ENCODE data around the gene MMP11. TPM values are rescaled to one million over a fixed set of nuclear protein-coding genes. Genes with fewer than 3 reads are reported as not detected.
A peak's percentile ranks its signal among the peaks of the same experiment; 100 is the strongest.

The MMP11 gene
- total and polyA plus RNA-seq, 4 donors: 0.33 to 33.7 (median 0.61) TPM

DNA sequence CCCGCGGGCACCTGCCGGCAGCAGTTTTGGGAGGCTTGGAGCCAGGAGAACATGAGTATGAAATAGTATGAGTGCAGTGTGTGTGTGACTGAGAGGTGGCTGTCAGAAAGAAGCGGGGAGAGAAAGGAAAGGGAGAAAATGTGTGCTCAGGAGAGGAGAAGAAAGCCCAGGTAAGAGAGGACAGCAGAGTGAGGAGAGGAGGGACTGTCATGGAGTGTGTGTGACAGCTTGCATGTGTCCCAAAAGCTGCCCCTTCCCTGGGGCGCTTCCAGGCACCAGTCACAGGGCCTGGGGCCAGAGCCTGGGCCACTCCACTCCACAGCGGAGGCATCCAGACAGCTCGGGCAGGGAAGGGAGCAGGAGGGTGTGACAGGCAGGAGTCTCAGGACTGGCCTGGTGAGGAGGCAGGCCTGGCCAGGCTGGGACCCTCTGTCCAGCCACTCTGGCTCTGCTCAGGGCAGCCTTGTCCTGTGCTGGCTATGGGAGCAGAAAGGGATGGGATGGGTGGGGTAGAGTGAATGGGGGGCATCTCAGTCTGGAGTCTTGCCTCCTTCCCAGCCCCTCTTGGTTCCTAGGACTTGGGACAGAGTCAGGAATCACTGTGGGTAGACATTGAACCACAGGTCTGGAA is 949 bp downstream of the MMP11 start:
- peaks cover 0 to 24% (median 15%) of the 10 kb centered on the region in 4 donors for H3K4me1 ChIP-seq (ENCODE audit: control insufficient read depth in 4 of 4, insufficient read depth in 4 of 4, low read length in 3 of 4)
- no peaks in the 10 kb centered on the region for H3K27me3 ChIP-seq (ENCODE audit: control insufficient read depth in 4 of 4, insufficient read depth in 4 of 4, low read length in 3 of 4)
- H3K9me3 ChIP-seq (ENCODE audit: control insufficient read depth in 4 of 4, low read length in 3 of 4): no peaks in the 10 kb centered on the region
- H3K36me3 ChIP-seq (ENCODE audit: control insufficient read depth in 4 of 4, insufficient read depth in 3 of 4, low read depth in 1 of 4, low read length in 3 of 4): no peaks in the 10 kb centered on the region
- DNase-seq (ENCODE audit: low spot score): no peak
- TF ChIP-seq FOXA2 (IDR thresholded peaks at IDR 0.05): no peak
- no peak for TF ChIP-seq NR2F2 (IDR thresholded peaks at IDR 0.05)
- TF ChIP-seq YY1 (IDR thresholded peaks at IDR 0.05): no peak
- 78% methylated on average over 7 of the region's 7 CpGs for WGBS
- no peak overlapping the region for H3K27ac ChIP-seq (ENCODE audit: low read depth in 1 of 2, low read length in 2 of 2)
- H3K4me3 ChIP-seq (ENCODE audit: low read depth in 1 of 3, low read length in 3 of 3): no peak overlapping the region
- no peak overlapping the region for H3K9ac ChIP-seq (ENCODE audit: low read depth in 1 of 2, low read length in 2 of 2)

GRCh38 chr22:23774114-23774921 is 1.7 kb downstream of the MMP11 start:
- Histone ChIP-seq H3K36me3 (ENCODE audit: control insufficient read depth in 4 of 4, insufficient read depth in 3 of 4, low read depth in 1 of 4, low read length in 3 of 4) (no peaks in the 10 kb centered on the region), H3K9ac (ENCODE audit: low read depth in 1 of 2, low read length in 2 of 2) (no peak overlapping the region), H3K4me1 (ENCODE audit: control insufficient read depth in 4 of 4, insufficient read depth in 4 of 4, low read length in 3 of 4) (peaks cover 0 to 23% (median 14%) of the 10 kb centered on the region in 4 donors), H3K27me3 (ENCODE audit: control insufficient read depth in 4 of 4, insufficient read depth in 4 of 4, low read length in 3 of 4) (no peaks in the 10 kb centered on the region), H3K4me3 (ENCODE audit: low read depth in 1 of 3, low read length in 3 of 3) (no peak overlapping the region), H3K9me3 (ENCODE audit: control insufficient read depth in 4 of 4, low read length in 3 of 4) (no peaks in the 10 kb centered on the region), H3K27ac (ENCODE audit: low read depth in 1 of 2, low read length in 2 of 2) (no peak overlapping the region)
- TF ChIP-seq ATF3 (IDR thresholded peaks at IDR 0.05): no peak
- TF ChIP-seq, protein P1, sequence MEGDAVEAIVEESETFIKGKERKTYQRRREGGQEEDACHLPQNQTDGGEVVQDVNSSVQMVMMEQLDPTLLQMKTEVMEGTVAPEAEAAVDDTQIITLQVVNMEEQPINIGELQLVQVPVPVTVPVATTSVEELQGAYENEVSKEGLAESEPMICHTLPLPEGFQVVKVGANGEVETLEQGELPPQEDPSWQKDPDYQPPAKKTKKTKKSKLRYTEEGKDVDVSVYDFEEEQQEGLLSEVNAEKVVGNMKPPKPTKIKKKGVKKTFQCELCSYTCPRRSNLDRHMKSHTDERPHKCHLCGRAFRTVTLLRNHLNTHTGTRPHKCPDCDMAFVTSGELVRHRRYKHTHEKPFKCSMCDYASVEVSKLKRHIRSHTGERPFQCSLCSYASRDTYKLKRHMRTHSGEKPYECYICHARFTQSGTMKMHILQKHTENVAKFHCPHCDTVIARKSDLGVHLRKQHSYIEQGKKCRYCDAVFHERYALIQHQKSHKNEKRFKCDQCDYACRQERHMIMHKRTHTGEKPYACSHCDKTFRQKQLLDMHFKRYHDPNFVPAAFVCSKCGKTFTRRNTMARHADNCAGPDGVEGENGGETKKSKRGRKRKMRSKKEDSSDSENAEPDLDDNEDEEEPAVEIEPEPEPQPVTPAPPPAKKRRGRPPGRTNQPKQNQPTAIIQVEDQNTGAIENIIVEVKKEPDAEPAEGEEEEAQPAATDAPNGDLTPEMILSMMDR (IDR thresholded peaks at IDR 0.05; ENCODE audit: low read depth, low read length, missing input control): no peak
- TF ChIP-seq RXRA (IDR thresholded peaks at IDR 0.05): peak in 1 of 2 donors; percentile 25
- no peak for TF ChIP-seq ZBTB33 (IDR thresholded peaks at IDR 0.05)
- DNase-seq (ENCODE audit: low spot score): peak; percentile 68
- WGBS: 57% methylated on average over 12 of the region's 12 CpGs

DNA sequence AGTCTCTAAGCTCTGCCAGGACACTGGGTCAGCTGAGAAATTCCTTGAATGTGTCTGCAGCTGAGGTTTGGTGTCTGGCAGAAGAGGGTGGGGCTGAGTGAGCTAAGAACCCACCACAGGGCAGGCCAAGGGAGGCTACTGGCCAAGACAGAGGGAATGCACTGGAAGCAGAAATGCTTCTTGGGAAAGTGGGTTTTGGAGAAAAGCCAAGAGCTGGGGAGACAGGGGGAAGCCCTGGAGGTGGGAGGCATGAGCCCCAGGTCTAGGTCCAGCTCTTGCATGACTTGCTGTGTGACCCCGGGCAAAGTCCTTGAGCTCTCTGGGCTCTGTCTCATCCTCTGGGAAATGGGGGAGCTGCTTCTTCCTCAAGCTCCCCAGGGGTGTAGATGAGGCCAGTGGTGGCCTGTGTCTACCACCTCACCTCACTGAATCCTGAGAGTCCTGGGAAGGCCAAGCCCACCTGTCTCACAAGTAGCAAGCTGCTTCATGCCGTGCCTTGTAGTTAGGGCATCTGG is 2.3 kb downstream of the MMP11 start:
- no peak overlapping the region for H3K4me3 ChIP-seq (ENCODE audit: low read depth in 1 of 3, low read length in 3 of 3)
- no peaks in the 10 kb centered on the region for H3K27me3 ChIP-seq (ENCODE audit: control insufficient read depth in 4 of 4, insufficient read depth in 4 of 4, low read length in 3 of 4)
- no peak overlapping the region for H3K9ac ChIP-seq (ENCODE audit: low read depth in 1 of 2, low read length in 2 of 2)
- peaks cover 0 to 23% (median 13%) of the 10 kb centered on the region in 4 donors for H3K4me1 ChIP-seq (ENCODE audit: control insufficient read depth in 4 of 4, insufficient read depth in 4 of 4, low read length in 3 of 4)
- no peaks in the 10 kb centered on the region for H3K9me3 ChIP-seq (ENCODE audit: control insufficient read depth in 4 of 4, low read length in 3 of 4)
- H3K27ac ChIP-seq (ENCODE audit: low read depth in 1 of 2, low read length in 2 of 2): no peak overlapping the region
- H3K36me3 ChIP-seq (ENCODE audit: control insufficient read depth in 4 of 4, insufficient read depth in 3 of 4, low read depth in 1 of 4, low read length in 3 of 4): no peaks in the 10 kb centered on the region
- no peak for DNase-seq (ENCODE audit: low spot score)
- TF ChIP-seq HNF4A (conservative IDR thresholded peaks at IDR 0.05): peak in 1 of 2 donors; percentile 12
- no peak for TF ChIP-seq ATF3 (IDR thresholded peaks at IDR 0.05)
- no peak for TF ChIP-seq SP1 (IDR thresholded peaks at IDR 0.05)
- TF ChIP-seq RAD21 (IDR thresholded peaks at IDR 0.05): no peak
- 88% methylated on average over 2 of the region's 2 CpGs for WGBS

All from liver (tissue), 9 donors.